Keratinocyte (primary cell): ENCODE measurements around the gene YWHAQ. TPM values are rescaled to one million over a fixed set of nuclear protein-coding genes. Genes with fewer than 3 reads are reported as not detected.
"Not testable (repeated sequence)": the region's sequence is repeated elsewhere in the genome, so short reads cannot be mapped to it uniquely, and the experiment has no call there.

Experiments used
- DNase-seq: peaks from one replicate; pipeline ENCODE4 v3.0.0-alpha.2; 2011; ENCODE audit warnings: low read depth, missing footprints, low spot score
- FAIRE-seq: peaks from 2 replicates; lab custom pipeline; 2011; peaks lifted over from hg19 to GRCh38; lab: Jason Lieb, UNC
- H2AFZ ChIP-seq: 2 replicates; pipeline ENCODE4 v1.6.0; 2012; ENCODE audit warnings: low read length, control low read depth, inconsistent platforms; ENCODE audit not compliant: control insufficient read depth
- H3K27ac ChIP-seq: 2 replicates; pipeline ENCODE4 v1.5.1; 2011; ENCODE audit warnings: low read length; ENCODE audit not compliant: control insufficient read depth, insufficient read depth
- H3K27me3 ChIP-seq: 3 replicates; pipeline ENCODE4 v1.6.0; 2011; ENCODE audit warnings: low read length; ENCODE audit not compliant: control insufficient read depth, insufficient read depth; ENCODE audit errors: extremely low read depth
- H3K36me3 ChIP-seq, 2 experiments: 2 replicates in 1 of 2; 3 replicates in 1 of 2; pipeline ENCODE4 v1.5.1; 2011; ENCODE audit warnings: low read length in 2 of 2, mild to moderate bottlenecking in 1 of 2; ENCODE audit not compliant: control insufficient read depth in 2 of 2, insufficient read depth in 2 of 2; ENCODE audit errors: extremely low read depth in 1 of 2
- H3K4me1 ChIP-seq: 3 replicates; pipeline ENCODE4 v1.5.1; 2011; ENCODE audit warnings: low read length; ENCODE audit not compliant: control insufficient read depth, insufficient read depth; ENCODE audit errors: extremely low read depth
- H3K4me2 ChIP-seq: 3 replicates; pipeline ENCODE4 v1.6.0; 2011; ENCODE audit warnings: low read depth, low read length; ENCODE audit not compliant: control insufficient read depth, insufficient read depth; ENCODE audit errors: extremely low read depth
- H3K4me3 ChIP-seq, 3 experiments: fragments of 200-600 bp in 1 of 3; sonication (generic) in 1 of 3; 2 replicates in 2 of 3; 3 replicates in 1 of 3; pipeline ENCODE4 v1.5.1; 2011 to 2016; ENCODE audit warnings: low read length in 3 of 3, mild to moderate bottlenecking in 3 of 3, control low read depth in 2 of 3, inconsistent platforms in 1 of 3, low read depth in 1 of 3, mixed read lengths in 1 of 3, mixed run types in 1 of 3, moderate library complexity in 1 of 3; ENCODE audit not compliant: control insufficient read depth in 2 of 3, insufficient read depth in 2 of 3; ENCODE audit errors: extremely low read depth in 1 of 3
- H3K79me2 ChIP-seq: 2 replicates; pipeline ENCODE4 v1.6.0; 2012; ENCODE audit warnings: low read length; ENCODE audit not compliant: control insufficient read depth, insufficient read depth
- H3K9ac ChIP-seq: 3 replicates; pipeline ENCODE4 v1.6.0; 2011; ENCODE audit warnings: low read length; ENCODE audit not compliant: control insufficient read depth, insufficient read depth; ENCODE audit errors: extremely low read depth
- H3K9me1 ChIP-seq: 3 replicates; pipeline ENCODE4 v1.6.0; 2011; ENCODE audit warnings: low read length; ENCODE audit not compliant: control insufficient read depth, insufficient read depth; ENCODE audit errors: extremely low read depth
- H3K9me3 ChIP-seq: 2 replicates; pipeline ENCODE4 v1.5.1; 2012; ENCODE audit warnings: low read depth, low read length; ENCODE audit not compliant: control insufficient read depth
- H4K20me1 ChIP-seq: 3 replicates; pipeline ENCODE4 v1.6.0; 2011; ENCODE audit warnings: low read length; ENCODE audit not compliant: control insufficient read depth, insufficient read depth; ENCODE audit errors: extremely low read depth
- CTCF ChIP-seq, 3 experiments: IDR thresholded peaks in 1 of 3; conservative IDR thresholded peaks in 1 of 3; optimal IDR thresholded peaks in 1 of 3; 2 replicates in 2 of 3; 3 replicates in 1 of 3; pipeline versions ENCODE3 to v1.5.1; 2011; ENCODE audit warnings: low read length in 3 of 3, mild to moderate bottlenecking in 3 of 3, moderate library complexity in 2 of 3, control low read depth in 1 of 3, inconsistent platforms in 1 of 3; ENCODE audit not compliant: insufficient read depth in 2 of 3; ENCODE audit errors: extremely low read depth in 1 of 3
- EZH2 ChIP-seq: IDR thresholded peaks from one replicate; pipeline ENCODE4 v1.6.1; 2012; ENCODE audit warnings: inconsistent platforms, mild to moderate bottlenecking, low read length, moderate library complexity
- dilution Hi-C: fragments of 300-500 bp; cut with MboI; formaldehyde crosslinking; loops from one replicate; pipeline ENCODE4 v1.7.0; 2020; ENCODE audit warnings: low sequenced_read_pairs; ENCODE audit not compliant: extremely low pct_ligation_motif_present
- polyA plus RNA-seq, 5 experiments: library from polyadenylated mRNA; depleted of rRNA in 3 of 5; stranded (reverse) in 3 of 5; stranded (forward) in 1 of 5; unstranded in 1 of 5; fragments of >200 nt; gene quantifications; 1 replicate in 1 of 5; 2 replicates in 3 of 5; 3 replicates in 1 of 5; pipeline versions ENCODE4 v1.2.1 to v1.2.3, GENCODE V29; 2011 to 2012; ENCODE audit warnings: missing spikeins in 2 of 5, low read depth in 1 of 5, low replicate concordance in 1 of 5

The YWHAQ gene
- polyA plus RNA-seq, 1 donor (not counting 4 experiments of a cell fraction or from before 2014, with no cell fraction given) = 593 TPM

- Histone ChIP-seq H3K4me2 (no peak overlapping the region), H2AFZ (no peak overlapping the region), H3K9me1 (peaks cover 4% of the 10 kb centered on the region), H3K36me3 (peaks cover 15 to 36% of the 10 kb centered on the region in 2 experiments), H4K20me1 (no peaks in the 10 kb centered on the region), H3K4me1 (peaks cover 8% of the 10 kb centered on the region), H3K79me2 (peaks cover 40% of the 10 kb centered on the region), H3K27me3 (no peaks in the 10 kb centered on the region), H3K9me3 (no peaks in the 10 kb centered on the region), H3K9ac (no peak overlapping the region), H3K27ac (no peak overlapping the region), H3K4me3 (no peak overlapping the region)
- FAIRE-seq (no peak), DNase-seq (no peak)
- TF ChIP-seq EZH2 (no peak), CTCF (optimal IDR thresholded peaks at IDR 0.05 in 1 of 3, IDR thresholded peaks at IDR 0.05 in 1 of 3, conservative IDR thresholded peaks at IDR 0.05 in 1 of 3; ENCODE audit: extremely low read depth in 1 of 3, insufficient read depth in 2 of 3, low read length in 3 of 3) (no peak)
- dilution Hi-C loops = no loop called here
Observed at GRCh38 chr2:9586465-9586864, 44.3 kb downstream of the YWHAQ start.

- peaks cover 33% of the 10 kb centered on the region for H3K79me2 ChIP-seq
- no peaks in the 10 kb centered on the region for H4K20me1 ChIP-seq
- DNase-seq = no peak
- H3K4me1 ChIP-seq = no peaks in the 10 kb centered on the region
- peaks cover 4% of the 10 kb centered on the region for H3K9me1 ChIP-seq
- H3K9ac ChIP-seq = no peak overlapping the region
- H3K4me3 ChIP-seq = no peak overlapping the region
- H3K4me2 ChIP-seq = no peak overlapping the region
- dilution Hi-C loops = no loop called here
- peaks cover 15 to 36% of the 10 kb centered on the region in 2 experiments for H3K36me3 ChIP-seq
- no peaks in the 10 kb centered on the region for H3K9me3 ChIP-seq
- TF ChIP-seq EZH2 = no peak
- no peak for TF ChIP-seq CTCF (optimal IDR thresholded peaks at IDR 0.05 in 1 of 3, IDR thresholded peaks at IDR 0.05 in 1 of 3, conservative IDR thresholded peaks at IDR 0.05 in 1 of 3; ENCODE audit: extremely low read depth in 1 of 3, insufficient read depth in 2 of 3, low read length in 3 of 3)
- no peak overlapping the region for H2AFZ ChIP-seq
- H3K27me3 ChIP-seq = no peaks in the 10 kb centered on the region
- H3K27ac ChIP-seq = no peak overlapping the region
- no peak for FAIRE-seq
Observed at GRCh38 chr2:9585486-9585885, 45.3 kb downstream of the YWHAQ start.

GRCh38 chr2:9584902-9585301 is 45.9 kb downstream of the YWHAQ start:
- H3K4me1 ChIP-seq, H2AFZ ChIP-seq, H3K27ac ChIP-seq, FAIRE-seq, H4K20me1 ChIP-seq, H3K27me3 ChIP-seq, H3K9me3 ChIP-seq, H3K9ac ChIP-seq, H3K4me2 ChIP-seq, DNase-seq, dilution Hi-C loops, H3K4me3 ChIP-seq, H3K9me1 ChIP-seq: not testable (repeated sequence)
- H3K36me3 ChIP-seq = peaks cover 15 to 34% of the 10 kb centered on the region in 2 experiments
- H3K79me2 ChIP-seq = peaks cover 27% of the 10 kb centered on the region
